GM12872 (cell line): ENCODE results near the gene DISC1.

Experiments
- CTCF ChIP-seq: IDR thresholded peaks from 3 replicates; pipeline ENCODE4 v1.5.1; 2011; ENCODE audit warnings: low read depth, mild to moderate bottlenecking, low read length, moderate library complexity; ENCODE audit not compliant: insufficient read depth

The DISC1 gene

GRCh38 chr1:232059726-232060374, 433.3 kb downstream of the DISC1 start:
- no peak for TF ChIP-seq CTCF

DNA sequence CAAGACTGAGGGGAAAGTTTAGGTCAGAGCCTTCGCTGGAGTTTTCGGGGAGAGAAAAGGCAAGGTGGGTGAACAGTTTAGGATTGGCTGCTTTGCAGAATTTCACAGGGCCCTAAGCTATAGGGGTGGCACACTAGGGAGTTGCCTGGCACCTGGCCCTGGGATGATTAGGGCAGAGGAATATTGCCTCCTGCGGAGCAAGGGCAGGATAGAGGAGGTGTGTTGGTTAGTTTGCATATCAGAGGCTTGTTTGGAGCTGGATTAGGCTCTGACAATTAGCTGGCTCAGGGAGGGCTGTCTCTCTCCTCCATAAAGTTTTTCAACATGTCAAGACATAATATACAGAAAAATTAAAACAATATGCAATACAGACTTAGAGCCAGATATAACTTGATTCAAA, 436.4 kb downstream of the DISC1 start:
- TF ChIP-seq CTCF, result no peak

DNA sequence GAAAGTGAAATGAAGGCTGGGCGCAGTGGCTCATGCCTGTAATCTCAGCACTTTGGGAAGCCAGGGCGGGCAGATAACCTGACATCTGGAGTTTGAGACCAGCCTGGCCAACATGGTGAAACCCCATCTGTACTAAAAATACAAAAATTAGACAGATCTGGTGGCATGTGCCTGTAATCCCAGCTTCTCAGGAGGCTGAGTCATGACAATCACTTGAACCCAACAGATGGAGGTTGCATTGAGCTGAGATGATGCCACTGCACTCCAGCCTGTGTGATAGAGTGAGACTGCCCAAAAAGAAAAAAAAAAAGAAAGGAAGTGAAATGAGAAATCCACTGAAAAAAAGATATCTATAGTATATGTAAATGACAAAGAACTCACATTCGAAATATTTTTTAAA, 439.9 kb downstream of the DISC1 start:
- no peak for TF ChIP-seq CTCF

DNA sequence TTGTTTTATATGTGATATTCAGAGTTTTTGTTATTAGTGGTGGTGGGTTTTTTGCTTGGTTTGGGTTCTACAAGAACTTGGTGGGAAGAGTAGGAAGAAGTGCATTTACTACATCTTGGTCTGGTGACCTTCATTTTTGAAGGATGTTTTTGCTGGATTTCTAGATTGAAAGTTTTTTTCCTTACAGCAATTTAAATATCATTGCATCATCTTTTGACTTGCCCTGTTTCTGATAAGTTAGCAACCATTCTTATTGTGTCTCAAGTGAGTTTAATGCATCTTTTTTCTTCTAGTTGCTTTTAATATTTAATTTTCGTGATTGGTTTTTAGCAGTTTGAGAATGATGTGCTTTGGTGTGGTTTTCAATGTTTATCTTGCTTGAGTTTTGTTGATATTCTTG, 447.7 kb downstream of the DISC1 start:
- TF ChIP-seq CTCF, result no peak

GRCh38 chr1:232077809-232078208, 451.2 kb downstream of the DISC1 start:
- no peak for TF ChIP-seq CTCF

DNA sequence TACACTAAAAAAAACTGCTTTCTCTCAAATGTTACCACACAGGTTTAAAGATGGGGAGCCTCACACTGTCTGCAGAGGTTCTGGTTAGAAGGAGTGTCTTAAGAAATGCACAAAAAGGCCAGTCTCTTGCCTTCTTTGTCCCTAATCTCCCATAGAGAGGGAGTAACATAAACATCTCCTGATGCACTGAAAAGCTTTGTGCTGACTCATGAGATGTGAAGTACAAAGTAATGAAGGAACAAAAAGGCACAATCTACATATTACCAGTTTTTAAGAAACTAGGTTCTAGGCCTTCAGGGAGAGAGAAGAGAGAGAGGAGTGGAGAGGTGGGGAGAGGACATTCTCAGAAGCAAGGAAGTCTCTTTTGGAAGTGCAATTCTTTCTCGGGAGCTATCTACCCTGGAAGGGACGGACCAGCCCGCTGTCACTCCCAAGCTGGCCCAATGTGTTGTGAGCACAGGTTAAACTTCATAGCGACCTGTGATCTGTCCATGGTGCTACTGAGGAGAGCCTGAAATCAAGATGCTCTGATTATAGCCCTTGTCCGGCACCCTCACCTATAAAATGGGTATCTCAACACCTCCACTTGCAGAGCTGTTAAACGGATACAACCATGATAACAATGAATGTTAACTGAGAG, 458.1 kb downstream of the DISC1 start:
- no peak for TF ChIP-seq CTCF

DNA sequence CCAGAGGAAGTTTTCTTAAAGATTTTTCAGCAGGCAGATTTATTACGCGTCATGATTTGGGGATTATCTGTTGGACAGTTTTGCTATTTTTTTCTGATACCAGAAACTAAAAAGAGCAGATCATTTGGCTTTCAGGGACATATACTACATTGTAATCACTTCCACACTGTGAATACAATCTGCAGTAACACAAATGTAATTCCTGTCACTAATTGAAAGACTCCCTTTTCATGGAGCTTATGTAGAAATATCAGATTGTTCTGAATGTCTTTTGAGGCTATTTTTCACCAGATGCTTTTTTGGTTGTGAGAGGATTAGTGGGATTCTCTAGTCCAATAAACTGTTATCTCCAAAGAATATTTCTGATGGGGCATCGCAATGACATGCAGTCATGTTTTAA, 464.2 kb downstream of the DISC1 start:
- TF ChIP-seq CTCF, result no peak
